ENCODE measurements around the gene JARID2. TPM values are rescaled to one million over a fixed set of nuclear protein-coding genes. Genes with fewer than 3 reads are reported as not detected.

JARID2 gene
- total RNA-seq, 1 experiment from 2014 or later: 23.6 TPM

GRCh38 chr6:15509335-15509933 is 263.6 kb downstream of the JARID2 start (continued):
- TF ChIP-seq ATF3 (IDR thresholded peaks at IDR 0.05) (no peak), CEBPB (IDR thresholded peaks at IDR 0.05; ENCODE audit: low read depth) (no peak), JUND (IDR thresholded peaks at IDR 0.05) (no peak), ZBTB33 (IDR thresholded peaks at IDR 0.05; ENCODE audit: extremely low read depth, insufficient replicate concordance, low read length) (no peak), MAX (IDR thresholded peaks at IDR 0.05) (no peak)

GRCh38 chr6:15510121-15510520 is 264.3 kb downstream of the JARID2 start:
- H3K9me2 ChIP-seq (ENCODE audit: insufficient read depth): no peaks in the 10 kb centered on the region
- no peak for DNase-seq (ENCODE audit: low read depth, low spot score)
- no peaks in the 10 kb centered on the region for H3K9me3 ChIP-seq (ENCODE audit: control insufficient read depth in 1 of 2, insufficient read depth in 1 of 2, low read depth in 1 of 2, low read length in 2 of 2)
- ChIA-PET CTCF (no interaction called here), RAD21 (ENCODE audit: low non-redundant PET in 1 of 2, low total read pairs in 2 of 2, uncharacterized antibody in 2 of 2, unreplicated experiment in 2 of 2) (no interaction called here), POLR2A (no interaction called here)
- H4K20me1 ChIP-seq (ENCODE audit: insufficient read depth): no peaks in the 10 kb centered on the region
- H3K79me2 ChIP-seq (ENCODE audit: insufficient read depth, low read length): no peaks in the 10 kb centered on the region
- no peak overlapping the region for H2AFZ ChIP-seq (ENCODE audit: low read depth, low read length, poor library complexity, severe bottlenecking)
- intact Hi-C loops (cut with micrococcal nuclease): no loop called here
- peaks cover 0 to 2% of the 10 kb centered on the region in 2 experiments; a peak in 1 of 4 replicates for H3K36me3 ChIP-seq (ENCODE audit: control insufficient read depth in 1 of 2, insufficient read depth in 2 of 2, low read length in 2 of 2)
- no peak overlapping the region for H3K4me3 ChIP-seq (replicated peaks in 1 of 2; ENCODE audit: low read depth in 1 of 2, low read length in 2 of 2)
- BruUV-seq (replicated peaks): no TSS peak
- no peak for ATAC-seq
- no peaks in the 10 kb centered on the region for H3K27me3 ChIP-seq (ENCODE audit: insufficient read depth, low read length)
- H3K27ac ChIP-seq (ENCODE audit: low read depth, low read length): no peak overlapping the region
- no peaks in the 10 kb centered on the region for H3K4me1 ChIP-seq (ENCODE audit: control insufficient read depth in 1 of 2, insufficient read depth in 2 of 2, low read length in 2 of 2)
- H3K4me2 ChIP-seq (ENCODE audit: low read length): no peak overlapping the region
- H3K9ac ChIP-seq (ENCODE audit: low read length): no peak overlapping the region
- TF ChIP-seq JUND (IDR thresholded peaks at IDR 0.05): no peak
- TF ChIP-seq CBX3 (IDR thresholded peaks at IDR 0.05; ENCODE audit: low read depth): no peak
- TF ChIP-seq POLR2AphosphoS5 (IDR thresholded peaks at IDR 0.05; ENCODE audit: low read depth, low read length): no peak
- TF ChIP-seq EGR1 (IDR thresholded peaks at IDR 0.05; ENCODE audit: low read depth): no peak
- TF ChIP-seq REST (IDR thresholded peaks at IDR 0.05; ENCODE audit: low read depth): no peak
- TF ChIP-seq SRF (IDR thresholded peaks at IDR 0.05; ENCODE audit: low read depth): no peak
- no peak for TF ChIP-seq ATF3 (IDR thresholded peaks at IDR 0.05)
- no peak for TF ChIP-seq YY1 (IDR thresholded peaks at IDR 0.05; ENCODE audit: extremely low read depth, insufficient replicate concordance, low read depth, low read length)
- no peak for TF ChIP-seq CTCF (IDR thresholded peaks at IDR 0.05 in 2 of 3, conservative IDR thresholded peaks at IDR 0.05 in 1 of 3; ENCODE audit: borderline replicate concordance in 1 of 3, insufficient read depth in 1 of 3, low read depth in 2 of 3, low read length in 2 of 3)
- no peak for TF ChIP-seq FOSL1 (IDR thresholded peaks at IDR 0.05; ENCODE audit: low read depth)
- no peak for TF ChIP-seq ZBTB33 (IDR thresholded peaks at IDR 0.05; ENCODE audit: extremely low read depth, insufficient replicate concordance, low read length)
